K562 (cell line): ENCODE data around the gene SCARF2. TPM values are rescaled to one million over a fixed set of nuclear protein-coding genes. Genes with fewer than 3 reads are reported as not detected.

Source experiments
- CHD2 ChIP-seq: IDR thresholded peaks from 2 replicates; pipeline ENCODE4 v1.6.1; 2011; ENCODE audit warnings: low read depth, low read length
- DMBX1 ChIP-seq: fragments of 250-450 bp; sonication (Bioruptor Pico); IDR thresholded peaks from 2 replicates; pipeline ENCODE4 v1.8.0; 2022; ENCODE audit warnings: inconsistent platforms, mild to moderate bottlenecking, moderate library complexity, borderline replicate concordance
- ESRRA ChIP-seq: fragments of 450-650 bp; IDR thresholded peaks from 2 replicates; pipeline ENCODE4 v1.6.1; 2014; ENCODE audit warnings: low read depth, mild to moderate bottlenecking, moderate library complexity, borderline replicate concordance
- KDM5B ChIP-seq: fragments of 200-600 bp; sonication (generic); IDR thresholded peaks from 2 replicates; pipeline ENCODE4 v1.6.1; 2012; ENCODE audit warnings: low read depth, mild to moderate bottlenecking, moderate library complexity, low read length, control low read depth, inconsistent platforms; ENCODE audit not compliant: insufficient replicate concordance
- LCOR ChIP-seq: sonication (generic); formaldehyde crosslinking; IDR thresholded peaks from 2 replicates; pipeline ENCODE4 v1.8.0; 2022; ENCODE audit warnings: mild to moderate bottlenecking, missing genetic modification reagents
- MAFK ChIP-seq: IDR thresholded peaks from 2 replicates; pipeline ENCODE4 v1.6.1; 2011; ENCODE audit warnings: low read length, improper control_type of control experiment
- MCM7 ChIP-seq, 2 experiments: fragments of 450-650 bp; IDR thresholded peaks; 2 replicates each; pipeline ENCODE4 v1.6.1; 2016 to 2018
- NBN ChIP-seq: fragments of 450-650 bp; IDR thresholded peaks from 2 replicates; pipeline ENCODE4 v1.6.1; 2016; ENCODE audit warnings: low read depth, mild to moderate bottlenecking
- SP1 ChIP-seq: sonication (generic); formaldehyde crosslinking; IDR thresholded peaks from 2 replicates; pipeline ENCODE4 v1.8.1; 2022; ENCODE audit warnings: mild to moderate bottlenecking, missing genetic modification reagents
- STAG1 ChIP-seq: sonication (generic); formaldehyde crosslinking; IDR thresholded peaks from 2 replicates; pipeline ENCODE4 v1.5.0; 2020; ENCODE audit warnings: missing genetic modification reagents, borderline replicate concordance
- TBL1XR1 ChIP-seq, 2 experiments: IDR thresholded peaks; 2 replicates each; pipeline ENCODE4 v1.6.1; 2012; ENCODE audit warnings: improper control_type of control experiment in 2 of 2, low read length in 2 of 2, mild to moderate bottlenecking in 1 of 2
- XRCC3 ChIP-seq: fragments of 450-650 bp; IDR thresholded peaks from 2 replicates; pipeline ENCODE4 v1.6.1; 2017; ENCODE audit warnings: mild to moderate bottlenecking, moderate library complexity
- polyA plus RNA-seq, 8 experiments: library from polyadenylated mRNA; depleted of rRNA in 4 of 8; stranded (reverse) in 5 of 8; unstranded in 3 of 8; fragments of >200 nt; fragmentation: Nextera tagmentation in 2 of 8; fragmentation: Illumina TruSeq in 1 of 8; extraction: Ambion mirVana in 2 of 8; extraction: Trizol in 1 of 8; gene quantifications; 2 replicates each; pipeline versions ENCODE4 v1.2.1 to v1.2.3, GENCODE V29; 2011 to 2014; ENCODE audit warnings: inconsistent platforms in 1 of 8, missing spikeins in 1 of 8
- total RNA-seq, 7 experiments: library from RNA; depleted of rRNA in 6 of 7; stranded (reverse); fragments of >200 nt in 6 of 7; fragmentation: Illumina TruSeq in 2 of 7; extraction: Trizol in 2 of 7; gene quantifications; 2 replicates each; pipeline versions ENCODE4 v1.2.1 to v1.2.3, GENCODE V29; 2011 to 2021; ENCODE audit warnings: low replicate concordance in 1 of 7
- TF ChIP-seq, protein P1 (sequence below): fragments of 200-600 bp; sonication (generic); IDR thresholded peaks from one replicate; pipeline ENCODE4 v1.6.1; 2012; ENCODE audit warnings: mild to moderate bottlenecking, low read depth, low read length, inconsistent platforms
- TF ChIP-seq, protein P2 (sequence below): fragments of 250-450 bp; sonication (Bioruptor Pico); IDR thresholded peaks from 2 replicates; pipeline ENCODE4 v1.8.0; 2022; ENCODE audit warnings: inconsistent platforms, mild to moderate bottlenecking, moderate library complexity, borderline replicate concordance
- TF ChIP-seq, protein P3 (sequence below): sonication (generic); formaldehyde crosslinking; IDR thresholded peaks from 2 replicates; pipeline ENCODE4 v1.8.1; 2022; ENCODE audit warnings: missing genetic modification reagents

The SCARF2 gene
- total and polyA plus RNA-seq, 9 of the 15 experiments (the other 6 are each of a cell fraction or from before 2014, with no cell fraction given), result 0.06 to 0.32 (median 0.21) TPM; not detected in 5

DNA sequence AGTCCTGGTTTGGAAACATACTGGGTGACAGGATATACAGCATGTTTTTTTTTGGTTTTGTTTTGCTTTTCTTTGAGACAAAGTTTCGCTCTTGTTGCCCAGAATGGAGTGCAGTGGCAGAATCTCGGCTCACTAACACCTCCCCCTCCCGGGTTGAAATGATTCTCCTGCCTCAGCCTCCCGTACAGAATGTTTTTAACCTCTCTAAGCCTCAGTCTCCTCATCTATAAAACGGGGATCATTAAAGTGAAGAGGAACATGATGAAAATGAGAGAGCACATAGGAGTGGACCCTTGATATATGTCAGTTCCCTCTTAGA lies 28.1 kb upstream of the SCARF2 start (continued):
- TF ChIP-seq, protein P1, sequence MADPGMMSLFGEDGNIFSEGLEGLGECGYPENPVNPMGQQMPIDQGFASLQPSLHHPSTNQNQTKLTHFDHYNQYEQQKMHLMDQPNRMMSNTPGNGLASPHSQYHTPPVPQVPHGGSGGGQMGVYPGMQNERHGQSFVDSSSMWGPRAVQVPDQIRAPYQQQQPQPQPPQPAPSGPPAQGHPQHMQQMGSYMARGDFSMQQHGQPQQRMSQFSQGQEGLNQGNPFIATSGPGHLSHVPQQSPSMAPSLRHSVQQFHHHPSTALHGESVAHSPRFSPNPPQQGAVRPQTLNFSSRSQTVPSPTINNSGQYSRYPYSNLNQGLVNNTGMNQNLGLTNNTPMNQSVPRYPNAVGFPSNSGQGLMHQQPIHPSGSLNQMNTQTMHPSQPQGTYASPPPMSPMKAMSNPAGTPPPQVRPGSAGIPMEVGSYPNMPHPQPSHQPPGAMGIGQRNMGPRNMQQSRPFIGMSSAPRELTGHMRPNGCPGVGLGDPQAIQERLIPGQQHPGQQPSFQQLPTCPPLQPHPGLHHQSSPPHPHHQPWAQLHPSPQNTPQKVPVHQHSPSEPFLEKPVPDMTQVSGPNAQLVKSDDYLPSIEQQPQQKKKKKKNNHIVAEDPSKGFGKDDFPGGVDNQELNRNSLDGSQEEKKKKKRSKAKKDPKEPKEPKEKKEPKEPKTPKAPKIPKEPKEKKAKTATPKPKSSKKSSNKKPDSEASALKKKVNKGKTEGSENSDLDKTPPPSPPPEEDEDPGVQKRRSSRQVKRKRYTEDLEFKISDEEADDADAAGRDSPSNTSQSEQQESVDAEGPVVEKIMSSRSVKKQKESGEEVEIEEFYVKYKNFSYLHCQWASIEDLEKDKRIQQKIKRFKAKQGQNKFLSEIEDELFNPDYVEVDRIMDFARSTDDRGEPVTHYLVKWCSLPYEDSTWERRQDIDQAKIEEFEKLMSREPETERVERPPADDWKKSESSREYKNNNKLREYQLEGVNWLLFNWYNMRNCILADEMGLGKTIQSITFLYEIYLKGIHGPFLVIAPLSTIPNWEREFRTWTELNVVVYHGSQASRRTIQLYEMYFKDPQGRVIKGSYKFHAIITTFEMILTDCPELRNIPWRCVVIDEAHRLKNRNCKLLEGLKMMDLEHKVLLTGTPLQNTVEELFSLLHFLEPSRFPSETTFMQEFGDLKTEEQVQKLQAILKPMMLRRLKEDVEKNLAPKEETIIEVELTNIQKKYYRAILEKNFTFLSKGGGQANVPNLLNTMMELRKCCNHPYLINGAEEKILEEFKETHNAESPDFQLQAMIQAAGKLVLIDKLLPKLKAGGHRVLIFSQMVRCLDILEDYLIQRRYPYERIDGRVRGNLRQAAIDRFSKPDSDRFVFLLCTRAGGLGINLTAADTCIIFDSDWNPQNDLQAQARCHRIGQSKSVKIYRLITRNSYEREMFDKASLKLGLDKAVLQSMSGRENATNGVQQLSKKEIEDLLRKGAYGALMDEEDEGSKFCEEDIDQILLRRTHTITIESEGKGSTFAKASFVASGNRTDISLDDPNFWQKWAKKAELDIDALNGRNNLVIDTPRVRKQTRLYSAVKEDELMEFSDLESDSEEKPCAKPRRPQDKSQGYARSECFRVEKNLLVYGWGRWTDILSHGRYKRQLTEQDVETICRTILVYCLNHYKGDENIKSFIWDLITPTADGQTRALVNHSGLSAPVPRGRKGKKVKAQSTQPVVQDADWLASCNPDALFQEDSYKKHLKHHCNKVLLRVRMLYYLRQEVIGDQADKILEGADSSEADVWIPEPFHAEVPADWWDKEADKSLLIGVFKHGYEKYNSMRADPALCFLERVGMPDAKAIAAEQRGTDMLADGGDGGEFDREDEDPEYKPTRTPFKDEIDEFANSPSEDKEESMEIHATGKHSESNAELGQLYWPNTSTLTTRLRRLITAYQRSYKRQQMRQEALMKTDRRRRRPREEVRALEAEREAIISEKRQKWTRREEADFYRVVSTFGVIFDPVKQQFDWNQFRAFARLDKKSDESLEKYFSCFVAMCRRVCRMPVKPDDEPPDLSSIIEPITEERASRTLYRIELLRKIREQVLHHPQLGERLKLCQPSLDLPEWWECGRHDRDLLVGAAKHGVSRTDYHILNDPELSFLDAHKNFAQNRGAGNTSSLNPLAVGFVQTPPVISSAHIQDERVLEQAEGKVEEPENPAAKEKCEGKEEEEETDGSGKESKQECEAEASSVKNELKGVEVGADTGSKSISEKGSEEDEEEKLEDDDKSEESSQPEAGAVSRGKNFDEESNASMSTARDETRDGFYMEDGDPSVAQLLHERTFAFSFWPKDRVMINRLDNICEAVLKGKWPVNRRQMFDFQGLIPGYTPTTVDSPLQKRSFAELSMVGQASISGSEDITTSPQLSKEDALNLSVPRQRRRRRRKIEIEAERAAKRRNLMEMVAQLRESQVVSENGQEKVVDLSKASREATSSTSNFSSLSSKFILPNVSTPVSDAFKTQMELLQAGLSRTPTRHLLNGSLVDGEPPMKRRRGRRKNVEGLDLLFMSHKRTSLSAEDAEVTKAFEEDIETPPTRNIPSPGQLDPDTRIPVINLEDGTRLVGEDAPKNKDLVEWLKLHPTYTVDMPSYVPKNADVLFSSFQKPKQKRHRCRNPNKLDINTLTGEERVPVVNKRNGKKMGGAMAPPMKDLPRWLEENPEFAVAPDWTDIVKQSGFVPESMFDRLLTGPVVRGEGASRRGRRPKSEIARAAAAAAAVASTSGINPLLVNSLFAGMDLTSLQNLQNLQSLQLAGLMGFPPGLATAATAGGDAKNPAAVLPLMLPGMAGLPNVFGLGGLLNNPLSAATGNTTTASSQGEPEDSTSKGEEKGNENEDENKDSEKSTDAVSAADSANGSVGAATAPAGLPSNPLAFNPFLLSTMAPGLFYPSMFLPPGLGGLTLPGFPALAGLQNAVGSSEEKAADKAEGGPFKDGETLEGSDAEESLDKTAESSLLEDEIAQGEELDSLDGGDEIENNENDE, result no peak
- no peak for TF ChIP-seq NBN
- 0 out of 2 replicates have a peak, but pooled peaks have one; percentile 33 for TF ChIP-seq STAG1
- TF ChIP-seq KDM5B, result no peak
- no peak for TF ChIP-seq MAFK
- TF ChIP-seq, protein P2, sequence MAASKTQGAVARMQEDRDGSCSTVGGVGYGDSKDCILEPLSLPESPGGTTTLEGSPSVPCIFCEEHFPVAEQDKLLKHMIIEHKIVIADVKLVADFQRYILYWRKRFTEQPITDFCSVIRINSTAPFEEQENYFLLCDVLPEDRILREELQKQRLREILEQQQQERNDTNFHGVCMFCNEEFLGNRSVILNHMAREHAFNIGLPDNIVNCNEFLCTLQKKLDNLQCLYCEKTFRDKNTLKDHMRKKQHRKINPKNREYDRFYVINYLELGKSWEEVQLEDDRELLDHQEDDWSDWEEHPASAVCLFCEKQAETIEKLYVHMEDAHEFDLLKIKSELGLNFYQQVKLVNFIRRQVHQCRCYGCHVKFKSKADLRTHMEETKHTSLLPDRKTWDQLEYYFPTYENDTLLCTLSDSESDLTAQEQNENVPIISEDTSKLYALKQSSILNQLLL, result no peak
- no peak for TF ChIP-seq ESRRA
- no peak for TF ChIP-seq TBL1XR1 (IDR thresholded peaks at IDR 0.05; ENCODE audit: low read length in 2 of 2)
- no peak for TF ChIP-seq LCOR
- TF ChIP-seq, protein P3, sequence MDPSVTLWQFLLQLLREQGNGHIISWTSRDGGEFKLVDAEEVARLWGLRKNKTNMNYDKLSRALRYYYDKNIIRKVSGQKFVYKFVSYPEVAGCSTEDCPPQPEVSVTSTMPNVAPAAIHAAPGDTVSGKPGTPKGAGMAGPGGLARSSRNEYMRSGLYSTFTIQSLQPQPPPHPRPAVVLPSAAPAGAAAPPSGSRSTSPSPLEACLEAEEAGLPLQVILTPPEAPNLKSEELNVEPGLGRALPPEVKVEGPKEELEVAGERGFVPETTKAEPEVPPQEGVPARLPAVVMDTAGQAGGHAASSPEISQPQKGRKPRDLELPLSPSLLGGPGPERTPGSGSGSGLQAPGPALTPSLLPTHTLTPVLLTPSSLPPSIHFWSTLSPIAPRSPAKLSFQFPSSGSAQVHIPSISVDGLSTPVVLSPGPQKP, result no peak
- no peak for TF ChIP-seq XRCC3
- no peak for TF ChIP-seq MCM7 (IDR thresholded peaks at IDR 0.05)
- TF ChIP-seq CHD2, result no peak
- 0 out of 2 replicates have a peak, but pooled peaks have one; percentile 13 for TF ChIP-seq SP1
- no peak for TF ChIP-seq DMBX1 (CRISPR knock-in tag)
